ENCODE data around the gene MAML3.

DNA sequence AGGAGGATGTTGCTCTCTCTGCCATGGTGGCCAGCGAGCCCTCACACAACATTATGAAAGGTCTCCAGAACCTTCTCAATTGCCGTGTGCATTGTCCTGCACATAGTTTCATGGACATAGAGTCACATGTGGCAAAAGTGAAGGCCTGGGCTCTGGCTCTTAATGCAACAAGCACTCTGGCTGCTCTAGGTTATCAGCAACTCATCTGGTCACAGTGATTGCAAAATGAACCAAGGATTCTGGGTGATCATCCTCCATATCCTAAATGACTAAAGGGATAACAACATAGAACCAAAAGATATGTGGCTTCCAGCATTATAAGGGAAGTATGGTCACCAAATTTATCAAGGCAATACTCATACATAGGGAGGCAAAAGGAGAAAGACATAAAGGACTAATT lies 313.2 kb downstream of the MAML3 start:
- TF ChIP-seq CTCF (IDR thresholded peaks at IDR 0.05; ENCODE audit: low read length) (no peak), EZH2 (IDR thresholded peaks at IDR 0.05; ENCODE audit: borderline replicate concordance, low read length) (no peak)
